Ishikawa (cell line): ENCODE data around the gene CACNA1D.

Source experiments
- CEBPB ChIP-seq: IDR thresholded peaks from 2 replicates; pipeline ENCODE4 v1.6.1; 2012
- CREB1 ChIP-seq: IDR thresholded peaks from 2 replicates; pipeline ENCODE4 v1.6.1; 2012; ENCODE audit warnings: low read depth
- EGR1 ChIP-seq: IDR thresholded peaks from 2 replicates; pipeline ENCODE4 v1.6.1; 2012
- EP300 ChIP-seq: IDR thresholded peaks from 2 replicates; pipeline ENCODE4 v1.6.1; 2012; ENCODE audit warnings: borderline replicate concordance
- FOXM1 ChIP-seq: IDR thresholded peaks from 2 replicates; pipeline ENCODE4 v1.6.1; 2012; ENCODE audit warnings: low read depth, borderline replicate concordance
- NFIC ChIP-seq: IDR thresholded peaks from 2 replicates; pipeline ENCODE4 v1.6.1; 2012
- RAD21 ChIP-seq: IDR thresholded peaks from 2 replicates; pipeline ENCODE4 v1.6.1; 2012; ENCODE audit warnings: low read depth
- TAF1 ChIP-seq: IDR thresholded peaks from 2 replicates; pipeline ENCODE4 v1.6.1; 2012; ENCODE audit warnings: low read depth, mild to moderate bottlenecking
- TCF12 ChIP-seq: IDR thresholded peaks from 2 replicates; pipeline ENCODE4 v1.6.1; 2012; ENCODE audit warnings: low read depth
- TEAD4 ChIP-seq: IDR thresholded peaks from 2 replicates; pipeline ENCODE4 v1.6.1; 2012
- YY1 ChIP-seq: IDR thresholded peaks from 2 replicates; pipeline ENCODE4 v1.6.1; 2012; ENCODE audit warnings: low read depth
- ZBTB7A ChIP-seq: IDR thresholded peaks from 2 replicates; pipeline ENCODE4 v1.6.1; 2012; ENCODE audit warnings: low read depth
- TF ChIP-seq, protein P1 (sequence below): IDR thresholded peaks from 2 replicates; pipeline ENCODE4 v1.6.1; 2012; ENCODE audit warnings: low read depth, mild to moderate bottlenecking
- TF ChIP-seq, protein P2 (sequence below): IDR thresholded peaks from 2 replicates; pipeline ENCODE4 v1.6.1; 2012
- TF ChIP-seq, protein P3 (sequence below): IDR thresholded peaks from 2 replicates; pipeline ENCODE4 v1.6.1; 2012

Gene CACNA1D

DNA sequence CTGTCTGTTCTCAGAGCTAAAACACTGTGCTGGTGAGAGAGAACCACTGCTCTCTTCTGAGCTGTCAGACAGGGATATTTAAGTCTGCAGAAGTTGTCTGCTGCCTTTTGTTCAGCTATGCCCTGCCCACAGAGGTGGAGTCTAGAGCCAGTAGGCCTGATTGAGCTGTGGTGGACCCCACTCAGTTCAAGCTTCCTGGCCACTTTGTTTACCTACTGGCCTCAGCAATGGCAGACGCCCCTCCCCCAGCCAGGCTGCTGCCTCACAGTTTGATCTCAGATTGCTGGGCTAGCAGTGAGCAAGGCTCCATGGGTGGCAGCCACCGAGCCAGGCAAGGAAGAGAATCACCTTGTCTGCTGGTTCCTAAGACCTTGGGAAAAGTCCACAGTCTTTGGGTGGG lies 21.0 kb upstream of the CACNA1D start:
- TF ChIP-seq NFIC: no peak
- no peak for TF ChIP-seq FOXM1
- TF ChIP-seq EGR1: no peak
- TF ChIP-seq CEBPB: no peak
- TF ChIP-seq TAF1: no peak
- no peak for TF ChIP-seq TCF12
- no peak for TF ChIP-seq EP300
- TF ChIP-seq, protein P1, sequence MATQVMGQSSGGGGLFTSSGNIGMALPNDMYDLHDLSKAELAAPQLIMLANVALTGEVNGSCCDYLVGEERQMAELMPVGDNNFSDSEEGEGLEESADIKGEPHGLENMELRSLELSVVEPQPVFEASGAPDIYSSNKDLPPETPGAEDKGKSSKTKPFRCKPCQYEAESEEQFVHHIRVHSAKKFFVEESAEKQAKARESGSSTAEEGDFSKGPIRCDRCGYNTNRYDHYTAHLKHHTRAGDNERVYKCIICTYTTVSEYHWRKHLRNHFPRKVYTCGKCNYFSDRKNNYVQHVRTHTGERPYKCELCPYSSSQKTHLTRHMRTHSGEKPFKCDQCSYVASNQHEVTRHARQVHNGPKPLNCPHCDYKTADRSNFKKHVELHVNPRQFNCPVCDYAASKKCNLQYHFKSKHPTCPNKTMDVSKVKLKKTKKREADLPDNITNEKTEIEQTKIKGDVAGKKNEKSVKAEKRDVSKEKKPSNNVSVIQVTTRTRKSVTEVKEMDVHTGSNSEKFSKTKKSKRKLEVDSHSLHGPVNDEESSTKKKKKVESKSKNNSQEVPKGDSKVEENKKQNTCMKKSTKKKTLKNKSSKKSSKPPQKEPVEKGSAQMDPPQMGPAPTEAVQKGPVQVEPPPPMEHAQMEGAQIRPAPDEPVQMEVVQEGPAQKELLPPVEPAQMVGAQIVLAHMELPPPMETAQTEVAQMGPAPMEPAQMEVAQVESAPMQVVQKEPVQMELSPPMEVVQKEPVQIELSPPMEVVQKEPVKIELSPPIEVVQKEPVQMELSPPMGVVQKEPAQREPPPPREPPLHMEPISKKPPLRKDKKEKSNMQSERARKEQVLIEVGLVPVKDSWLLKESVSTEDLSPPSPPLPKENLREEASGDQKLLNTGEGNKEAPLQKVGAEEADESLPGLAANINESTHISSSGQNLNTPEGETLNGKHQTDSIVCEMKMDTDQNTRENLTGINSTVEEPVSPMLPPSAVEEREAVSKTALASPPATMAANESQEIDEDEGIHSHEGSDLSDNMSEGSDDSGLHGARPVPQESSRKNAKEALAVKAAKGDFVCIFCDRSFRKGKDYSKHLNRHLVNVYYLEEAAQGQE: no peak
- TF ChIP-seq, protein P2, sequence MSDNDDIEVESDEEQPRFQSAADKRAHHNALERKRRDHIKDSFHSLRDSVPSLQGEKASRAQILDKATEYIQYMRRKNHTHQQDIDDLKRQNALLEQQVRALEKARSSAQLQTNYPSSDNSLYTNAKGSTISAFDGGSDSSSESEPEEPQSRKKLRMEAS: no peak
- TF ChIP-seq, protein P3, sequence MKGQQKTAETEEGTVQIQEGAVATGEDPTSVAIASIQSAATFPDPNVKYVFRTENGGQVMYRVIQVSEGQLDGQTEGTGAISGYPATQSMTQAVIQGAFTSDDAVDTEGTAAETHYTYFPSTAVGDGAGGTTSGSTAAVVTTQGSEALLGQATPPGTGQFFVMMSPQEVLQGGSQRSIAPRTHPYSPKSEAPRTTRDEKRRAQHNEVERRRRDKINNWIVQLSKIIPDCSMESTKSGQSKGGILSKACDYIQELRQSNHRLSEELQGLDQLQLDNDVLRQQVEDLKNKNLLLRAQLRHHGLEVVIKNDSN: no peak
- no peak for TF ChIP-seq RAD21
- no peak for TF ChIP-seq YY1
- TF ChIP-seq TEAD4: no peak
- no peak for TF ChIP-seq ZBTB7A
- TF ChIP-seq CREB1: no peak

DNA sequence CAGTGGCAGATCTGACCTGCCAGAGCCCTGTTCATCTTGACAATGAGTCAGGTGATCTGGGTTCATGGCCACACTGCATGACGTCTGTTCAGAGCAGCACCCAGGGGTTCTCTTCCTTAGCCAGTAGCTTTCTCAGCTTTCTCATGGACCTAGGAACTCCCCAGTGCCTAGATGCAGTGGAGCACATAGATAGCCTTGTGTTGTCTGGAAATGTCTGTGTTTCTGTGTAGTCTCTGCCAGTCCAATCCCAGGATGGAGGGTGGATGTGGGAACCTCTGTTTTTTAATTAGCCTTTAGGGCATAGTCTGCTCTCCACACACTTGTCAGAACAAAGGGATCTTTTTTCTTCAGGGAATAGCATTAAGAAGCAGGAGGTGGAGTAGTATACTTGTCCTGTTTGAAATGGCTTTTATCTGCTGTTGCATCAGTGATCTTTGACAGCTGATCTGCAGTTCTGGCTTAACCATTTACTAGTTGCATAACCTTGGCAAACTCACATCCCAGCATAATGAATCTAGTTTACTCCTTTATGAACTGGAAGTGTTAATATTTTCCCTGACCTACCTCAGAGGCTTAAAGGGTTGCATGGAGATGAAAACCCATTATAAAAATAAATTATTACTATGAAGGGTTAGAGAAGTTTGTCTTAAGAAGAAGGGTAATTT lies 16.1 kb upstream of the CACNA1D start:
- TF ChIP-seq YY1: no peak
- no peak for TF ChIP-seq CEBPB
- no peak for TF ChIP-seq RAD21
- TF ChIP-seq, protein P2: no peak
- no peak for TF ChIP-seq EGR1
- no peak for TF ChIP-seq FOXM1
- no peak for TF ChIP-seq ZBTB7A
- TF ChIP-seq, protein P3: no peak
- no peak for TF ChIP-seq TEAD4
- TF ChIP-seq EP300: no peak
- no peak for TF ChIP-seq TCF12
- TF ChIP-seq, protein P1: no peak
- TF ChIP-seq NFIC: no peak

DNA sequence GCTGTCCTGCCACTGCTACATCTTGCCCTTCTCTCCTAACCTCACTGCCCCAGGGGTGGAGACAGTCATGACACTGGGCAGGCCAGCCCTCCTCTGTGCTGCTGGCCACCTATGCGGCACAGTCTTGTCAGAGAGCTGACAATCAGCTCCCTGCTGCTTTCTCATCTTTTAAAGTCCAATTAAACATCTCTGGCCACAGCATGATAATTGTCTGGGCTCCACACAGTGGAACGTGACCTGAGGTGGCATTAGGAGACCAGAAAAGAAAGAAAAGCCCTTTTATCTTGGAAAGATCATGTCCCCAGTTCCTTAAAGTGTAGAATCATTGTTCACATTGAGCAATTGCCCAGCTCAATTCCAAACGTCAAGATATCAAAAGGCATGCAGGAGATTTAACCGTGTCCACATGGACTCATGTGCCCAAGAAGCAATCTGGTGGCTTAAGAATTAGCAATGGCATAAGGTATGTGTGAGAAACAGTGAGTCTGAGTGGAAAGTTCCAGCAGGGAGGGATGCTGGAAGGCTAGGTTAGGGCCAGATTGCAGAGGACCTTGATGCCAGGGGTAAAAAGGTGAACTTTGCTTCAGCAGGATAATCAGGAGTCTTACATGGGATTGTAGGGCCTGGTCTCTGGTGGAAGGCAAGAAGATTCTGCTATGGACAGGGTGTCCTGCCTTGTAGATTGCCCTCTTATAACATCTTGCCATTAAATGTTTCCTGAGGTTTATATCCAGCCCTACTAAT lies 15.3 kb upstream of the CACNA1D start:
- TF ChIP-seq EGR1: no peak
- no peak for TF ChIP-seq TCF12
- no peak for TF ChIP-seq YY1
- no peak for TF ChIP-seq ZBTB7A
- TF ChIP-seq, protein P3: no peak
- TF ChIP-seq EP300: no peak
- TF ChIP-seq TEAD4: no peak
- no peak for TF ChIP-seq CREB1
- no peak for TF ChIP-seq NFIC
- TF ChIP-seq RAD21: no peak
- no peak for TF ChIP-seq FOXM1
- TF ChIP-seq, protein P1: no peak
